ENCODE measurements around the gene CCL4.

- TF ChIP-seq CTCF (IDR thresholded peaks at IDR 0.05; ENCODE audit: low read depth, low read length, poor library complexity, severe bottlenecking) (no peak), EZH2phosphoT487 (IDR thresholded peaks at IDR 0.05; ENCODE audit: borderline replicate concordance, low read length) (no peak)
Observed at GRCh38 chr17:36074365-36074764, 29.3 kb upstream of the CCL4 start.

All from DOHH2 (cell line).